Endometrium (tissue), 2 donors: ENCODE measurements around the gene SATB1.
"Not testable (repeated sequence)": the region's sequence is repeated elsewhere in the genome, so short reads cannot be mapped to it uniquely, and the experiment has no call there.

Experiments used
- FAIRE-seq: peaks from 2 replicates; lab custom pipeline; 2012; peaks lifted over from hg19 to GRCh38; lab: Jason Lieb, UNC
- donor health status: control.
- donor health status: control.

The SATB1 gene

DNA sequence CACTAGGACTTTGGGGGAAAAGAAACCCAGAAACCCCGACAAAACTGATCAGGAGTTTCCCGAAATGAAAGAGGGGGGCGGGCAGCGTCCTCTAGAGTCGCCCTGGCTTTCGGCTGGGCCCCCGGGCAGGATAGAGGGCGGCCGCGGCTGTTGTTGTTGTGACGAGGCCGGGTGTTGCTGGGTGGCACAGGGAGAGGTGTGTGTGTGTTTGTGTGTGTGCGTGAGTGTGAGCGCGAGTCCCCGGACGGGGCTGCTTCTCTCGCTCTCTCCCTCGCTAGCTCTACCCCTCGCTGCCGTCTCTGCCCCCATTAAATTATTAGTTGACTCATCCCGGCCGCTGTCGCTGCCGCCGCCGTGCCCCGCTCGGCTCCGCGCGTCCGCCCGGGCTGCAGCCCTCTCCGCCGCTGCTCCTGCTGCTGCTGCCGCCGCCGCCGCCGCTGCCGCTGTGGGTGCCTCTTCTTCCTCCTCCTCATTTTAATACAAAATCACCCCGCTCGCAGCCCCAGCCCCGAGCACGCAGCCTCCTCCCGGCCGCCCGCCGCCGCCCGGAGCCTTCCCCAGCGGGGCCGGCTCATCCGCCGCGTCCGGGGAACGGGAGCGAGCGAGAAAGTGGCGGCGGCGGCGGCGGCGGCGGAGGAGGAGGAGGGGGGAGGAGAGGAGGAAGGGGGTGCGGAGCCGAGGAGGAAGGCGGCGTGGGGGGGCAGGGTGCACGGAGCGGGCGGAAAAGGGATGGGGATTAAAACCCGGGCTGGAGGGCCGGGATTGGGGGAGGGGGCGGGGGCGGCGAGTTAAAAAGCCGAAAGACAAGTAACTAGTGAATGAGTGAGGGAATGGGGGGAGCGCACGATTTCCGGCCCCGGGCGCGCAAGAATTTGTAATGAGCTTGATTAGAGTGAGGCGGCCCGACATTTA lies at the start of gene SATB1:
TSS of gene SATB1 (minus strand) at position 611 of the 912 bp plus-strand sequence. CDS start 4,372 bp downstream, outside the sequence.
- no peak for FAIRE-seq

DNA sequence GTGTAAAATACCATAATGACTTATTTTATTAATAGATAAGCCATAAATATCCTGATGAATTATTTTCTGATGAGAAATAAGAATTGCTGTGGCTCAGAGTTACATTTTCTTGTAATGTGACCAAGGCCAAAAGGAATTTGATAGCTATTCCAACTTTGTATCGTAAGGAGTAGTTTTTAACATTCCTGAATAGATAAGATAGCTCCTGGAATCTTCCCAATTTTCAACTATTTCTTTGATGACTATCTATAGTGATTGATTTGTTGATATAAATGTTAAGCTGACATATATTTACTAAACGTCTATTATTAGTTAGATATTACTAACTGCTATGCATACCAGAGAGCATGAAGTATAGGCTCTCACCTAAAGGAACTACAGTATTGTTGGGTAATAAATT lies 49.1 kb upstream of the SATB1 start:
- no peak for FAIRE-seq

DNA sequence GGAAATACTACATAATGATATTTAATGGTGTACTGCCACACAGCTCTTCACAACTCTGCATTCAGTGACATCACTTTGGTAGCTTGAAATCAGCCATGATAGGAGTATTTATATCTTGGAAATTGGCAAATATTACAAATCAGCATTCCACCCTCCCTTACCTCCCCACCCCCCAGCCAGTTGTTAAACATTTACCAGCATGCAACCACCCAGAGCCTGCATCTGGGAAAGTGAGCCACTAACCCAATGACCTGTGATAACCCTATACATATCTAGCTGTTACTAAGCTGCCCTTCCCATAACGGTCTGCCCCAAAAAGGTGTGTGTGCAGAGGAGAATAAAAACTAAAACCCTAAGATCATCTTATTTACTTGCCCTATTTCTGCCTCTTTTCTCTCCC lies 44.6 kb upstream of the SATB1 start:
- FAIRE-seq: no peak

DNA sequence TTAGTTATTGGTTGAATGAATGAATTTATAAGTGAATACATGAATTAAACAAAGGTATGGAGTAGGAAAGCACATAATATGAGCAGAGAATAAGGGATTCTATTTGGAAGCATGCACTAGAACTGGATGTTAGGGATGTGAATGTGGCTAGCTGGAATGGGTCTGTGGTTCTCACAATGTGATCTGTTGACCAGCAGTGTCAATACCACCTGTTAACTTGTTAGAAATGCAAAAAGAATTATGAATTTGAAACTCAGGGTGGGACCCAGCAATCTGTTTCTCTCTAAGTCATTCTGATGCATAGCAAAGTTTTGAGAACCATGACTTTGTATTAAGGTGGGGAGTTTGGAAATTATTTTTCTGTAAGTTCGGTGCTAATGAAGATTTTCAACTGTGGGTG lies 41.0 kb upstream of the SATB1 start:
- FAIRE-seq: no peak

DNA sequence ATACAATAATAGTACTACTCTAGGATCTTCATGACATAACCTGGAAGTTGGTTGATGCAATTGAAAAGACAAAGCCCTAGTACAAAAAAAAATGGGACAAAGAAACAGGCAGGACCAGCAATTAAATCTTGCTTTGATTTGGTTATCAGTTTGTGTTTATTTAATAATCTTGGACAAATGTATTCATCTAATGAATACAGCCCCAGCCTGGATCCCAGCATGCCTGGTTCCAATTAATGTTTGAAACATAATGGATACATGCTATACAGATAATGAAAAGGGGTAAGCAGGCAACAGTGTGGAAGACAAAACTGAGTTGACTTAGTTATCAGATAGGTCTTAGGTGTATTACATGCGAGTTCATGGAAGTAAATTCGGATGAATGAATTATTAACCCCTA lies 29.6 kb upstream of the SATB1 start:
- FAIRE-seq: no peak

DNA sequence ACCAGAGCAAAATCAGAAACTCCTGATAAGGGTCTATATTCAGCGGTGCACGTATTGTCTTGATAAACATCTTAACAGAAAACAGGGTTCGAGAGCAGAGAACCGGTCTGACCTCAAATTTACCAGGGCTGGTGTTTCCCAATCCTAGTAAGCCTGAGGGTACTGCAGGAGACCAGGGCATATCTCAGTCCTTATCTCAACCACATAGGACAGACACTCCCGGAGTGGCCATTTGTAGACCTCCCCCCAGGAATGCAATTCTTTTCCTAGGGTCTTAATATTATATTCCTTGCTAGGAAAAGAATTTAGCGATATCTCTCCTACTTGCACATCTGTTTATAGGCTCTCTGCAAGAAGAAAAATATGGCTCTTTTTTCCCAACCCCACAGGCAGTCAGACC lies 24.5 kb upstream of the SATB1 start:
- FAIRE-seq: not testable (repeated sequence)

DNA sequence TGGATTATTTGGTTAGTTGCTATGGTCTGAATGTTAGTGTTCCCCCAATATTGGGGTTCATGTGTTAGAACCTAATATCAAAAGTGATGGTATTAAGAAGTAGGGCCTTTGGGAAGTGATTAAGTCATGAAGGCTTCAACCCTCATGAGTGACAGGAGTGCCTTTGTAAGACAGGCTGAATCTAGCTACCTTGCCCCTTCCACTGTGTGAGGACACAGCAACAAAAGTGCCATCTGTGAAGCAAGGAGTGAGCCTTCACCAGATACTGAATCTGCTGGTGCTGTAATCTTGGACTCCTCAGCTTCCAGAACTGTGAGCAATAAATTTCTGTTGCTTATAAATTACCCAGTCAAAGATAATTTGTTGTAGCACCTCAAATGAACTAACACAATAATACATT lies 22.6 kb upstream of the SATB1 start:
- FAIRE-seq: no peak

DNA sequence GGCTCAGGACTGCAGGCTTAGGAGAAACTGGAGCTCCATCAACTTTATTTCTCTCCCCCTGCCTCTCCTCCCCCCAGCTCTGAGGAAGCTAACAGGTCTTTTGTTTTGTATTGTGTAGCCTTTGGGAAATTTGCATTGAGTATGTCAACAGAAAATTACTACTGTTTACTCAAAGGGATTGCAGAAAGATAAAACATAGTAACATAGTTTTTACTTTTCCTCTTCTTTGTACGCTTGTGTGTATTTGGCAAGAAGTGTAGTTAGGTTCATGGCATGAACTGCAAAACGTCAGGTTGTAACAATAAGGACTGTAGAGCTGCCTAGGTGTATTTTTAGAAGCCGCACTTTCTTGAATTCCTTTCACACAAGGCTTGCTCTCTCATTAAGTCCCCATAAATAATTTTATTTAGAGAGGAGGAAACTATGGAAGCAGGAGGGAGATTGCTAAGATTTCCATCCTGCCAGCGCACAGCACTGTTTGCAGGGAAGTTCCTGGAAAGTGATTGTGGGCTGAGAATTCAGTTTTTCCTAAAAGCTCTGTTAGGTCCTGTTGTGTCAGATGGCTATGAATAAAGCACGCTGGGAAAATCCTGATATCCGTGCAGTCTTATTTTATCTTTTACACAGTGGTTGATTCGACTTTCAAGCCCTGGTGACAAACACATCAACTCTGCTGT lies 21.1 kb upstream of the SATB1 start:
- FAIRE-seq: no peak

DNA sequence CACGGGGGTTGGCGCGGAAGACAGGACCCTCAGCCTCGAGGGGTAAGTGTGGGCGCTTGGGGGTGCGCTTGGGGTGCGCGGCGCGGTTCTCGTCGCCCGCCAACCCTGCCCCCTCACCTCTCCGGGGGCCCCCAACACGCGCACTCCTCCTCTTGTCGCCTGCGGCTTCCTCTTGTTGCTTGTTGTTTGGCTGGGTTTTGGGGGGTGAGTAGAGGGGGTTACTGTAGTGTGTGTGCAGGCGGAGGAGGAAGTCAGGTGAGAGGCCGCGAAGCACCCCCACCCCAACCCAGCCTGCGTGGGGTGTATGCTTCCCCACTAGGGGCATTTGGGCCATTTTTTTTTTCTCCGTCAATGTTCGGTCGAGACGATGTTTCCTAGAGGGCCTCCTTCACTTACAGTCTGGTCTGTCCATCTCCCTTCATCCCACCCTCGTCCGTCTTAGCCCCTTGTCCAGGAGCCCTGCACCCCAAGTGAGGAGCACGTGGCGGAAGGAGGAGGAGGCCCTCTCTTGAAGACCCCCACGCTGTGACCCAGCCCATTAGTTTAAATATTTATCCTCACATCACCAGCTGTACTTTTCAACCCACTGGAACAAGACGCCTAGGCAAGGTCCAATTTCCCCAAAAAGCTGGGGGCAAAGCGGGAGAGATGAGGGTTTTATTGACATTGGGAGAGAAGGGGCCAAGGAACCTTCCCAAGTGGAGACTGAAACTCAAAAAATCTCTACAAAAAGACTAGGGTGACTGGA lies 20.4 kb upstream of the SATB1 start:
- FAIRE-seq: no peak

DNA sequence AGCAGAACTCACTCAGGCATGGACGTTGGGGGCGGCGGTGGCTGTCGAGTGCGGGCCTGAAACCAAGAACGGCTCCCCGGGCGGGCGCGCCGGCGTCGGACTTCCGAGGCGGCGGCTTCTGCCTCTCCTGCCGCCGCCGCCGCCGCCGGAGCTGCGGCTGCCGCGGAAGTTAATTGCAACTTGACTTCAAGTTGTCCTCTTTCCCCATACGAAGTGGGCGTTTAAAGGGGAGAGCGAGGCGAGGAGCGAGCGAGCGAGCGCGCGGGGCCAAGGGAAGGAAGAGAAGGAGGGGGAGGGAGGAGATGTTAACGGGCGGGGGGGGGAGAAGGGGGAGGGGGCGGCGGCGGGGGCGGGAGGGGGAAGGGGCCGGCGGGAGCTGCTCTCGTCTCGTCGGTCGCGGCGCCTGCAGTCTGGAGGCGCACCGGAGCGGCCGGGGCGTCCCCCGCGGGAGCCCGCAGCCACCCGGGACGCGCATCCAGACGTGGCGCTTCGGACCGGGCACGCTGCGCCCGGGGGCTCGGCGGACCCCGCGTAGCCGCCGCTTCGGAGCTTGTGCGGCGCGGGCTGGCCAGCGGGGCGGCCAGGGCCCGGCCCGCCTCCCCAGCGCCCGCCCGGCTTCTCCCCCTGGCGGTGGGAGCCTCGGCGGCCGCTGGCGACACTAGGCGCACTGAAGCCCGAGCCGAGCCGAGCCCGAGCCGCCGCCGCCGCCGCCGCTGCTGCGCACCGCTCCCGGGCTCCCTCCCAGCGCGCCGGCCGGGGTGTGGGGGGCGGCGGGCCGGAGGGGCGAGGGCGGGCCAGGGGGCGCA lies 19.7 kb upstream of the SATB1 start:
- FAIRE-seq: no peak

DNA sequence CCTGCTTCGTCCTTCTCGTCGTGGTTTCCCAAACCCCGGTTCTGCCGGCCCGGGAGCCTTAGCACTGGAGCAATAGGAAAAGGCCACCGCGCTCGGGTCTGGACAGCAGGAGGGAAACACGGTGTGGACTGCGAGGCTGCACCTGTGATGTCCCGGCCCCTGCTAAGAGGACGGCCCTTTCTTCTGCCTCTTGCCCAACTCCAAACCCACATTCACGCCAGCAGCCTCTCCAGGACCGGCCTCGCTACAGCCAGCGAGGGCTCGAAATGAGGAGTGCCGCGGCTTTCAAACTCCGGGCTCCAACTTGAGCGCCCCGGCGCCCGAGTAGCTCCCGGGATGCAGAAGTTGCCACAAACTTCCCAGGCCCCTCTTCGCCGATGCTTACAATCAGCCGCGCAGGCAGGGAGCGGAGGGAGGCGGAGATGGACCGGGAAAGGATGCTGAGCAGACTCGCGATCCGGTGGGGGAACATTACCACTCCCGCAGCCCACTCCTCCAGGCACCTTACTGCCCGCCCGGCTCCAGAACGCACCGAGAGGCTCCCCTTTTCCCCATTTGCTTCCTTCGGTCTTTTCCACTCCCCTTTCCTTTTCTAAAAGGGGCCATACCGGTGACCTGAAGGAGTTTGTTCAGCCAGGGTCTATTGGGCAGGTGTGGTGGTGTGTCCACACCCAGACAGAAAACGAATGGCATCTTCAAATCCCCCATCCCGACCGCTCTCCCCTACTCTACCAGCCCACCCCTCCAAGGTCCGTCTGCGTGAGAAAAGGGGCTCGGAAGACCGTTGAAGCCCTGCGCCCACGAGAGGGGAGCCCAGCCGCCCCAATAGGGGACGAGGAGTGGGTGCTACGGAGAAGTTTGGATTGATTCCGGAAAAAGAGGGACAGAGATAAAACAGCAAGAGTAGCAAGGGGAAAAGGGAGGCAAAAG lies 18.8 kb upstream of the SATB1 start:
- FAIRE-seq: no peak

DNA sequence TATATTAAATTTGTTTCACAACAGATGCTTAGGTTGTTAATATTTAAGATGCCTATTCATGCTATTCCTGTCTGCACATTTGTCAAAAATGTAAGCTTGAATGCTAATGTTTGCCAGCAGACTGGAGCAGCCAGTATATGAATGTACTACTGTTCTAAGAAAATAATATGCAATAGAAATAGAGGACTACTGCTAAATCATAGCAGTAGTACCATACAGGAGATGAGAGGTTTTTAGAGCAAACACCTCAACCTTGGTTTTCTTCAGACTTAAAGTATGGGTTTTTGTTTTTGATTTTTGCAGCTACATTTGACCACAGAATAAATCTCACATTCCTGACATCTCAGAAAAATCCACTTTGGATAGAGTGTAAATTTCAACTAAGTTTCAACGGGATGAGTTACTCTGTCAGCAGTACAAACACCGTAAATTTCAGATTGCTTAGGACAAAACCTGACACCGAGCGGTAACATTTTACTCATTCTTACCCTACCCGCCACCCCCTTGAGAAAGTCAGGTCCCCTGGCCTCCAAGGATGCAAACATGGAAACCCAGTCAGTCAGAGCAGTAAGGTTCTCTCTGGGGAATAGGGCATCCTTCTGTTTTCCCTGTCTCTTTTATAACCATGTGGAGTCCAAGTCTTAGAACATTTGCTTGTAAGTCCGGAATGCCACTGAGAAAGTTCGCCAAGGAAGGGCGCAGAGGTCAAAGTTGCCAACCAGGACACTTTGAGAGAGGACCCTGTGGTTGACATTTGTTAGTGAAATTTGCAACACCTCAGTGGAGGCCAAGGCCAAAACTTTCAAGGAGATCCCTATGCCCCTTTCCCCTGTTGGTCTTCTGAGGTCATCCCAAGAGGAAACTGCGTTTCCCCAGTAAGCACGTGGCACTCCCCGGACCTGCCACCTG lies 17.9 kb upstream of the SATB1 start:
- FAIRE-seq: no peak

DNA sequence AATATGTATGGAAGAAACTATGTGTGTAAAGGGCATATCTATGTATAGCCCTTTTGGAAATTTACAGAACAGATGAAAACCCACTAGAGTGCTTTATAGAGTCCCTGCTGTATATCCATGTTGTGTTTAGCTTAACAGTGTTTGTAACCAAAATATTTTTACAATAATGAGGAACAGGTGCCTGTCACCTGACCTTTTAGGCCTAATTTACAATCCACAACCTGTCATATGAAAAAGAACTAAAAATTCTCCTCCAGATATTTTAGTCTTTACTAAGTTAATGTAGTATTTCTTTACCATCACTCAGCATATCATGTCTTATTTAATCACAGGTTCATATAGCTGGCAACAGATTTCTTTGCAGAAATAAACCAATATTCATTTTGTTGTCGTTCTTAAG lies 16.4 kb upstream of the SATB1 start:
- no peak for FAIRE-seq

DNA sequence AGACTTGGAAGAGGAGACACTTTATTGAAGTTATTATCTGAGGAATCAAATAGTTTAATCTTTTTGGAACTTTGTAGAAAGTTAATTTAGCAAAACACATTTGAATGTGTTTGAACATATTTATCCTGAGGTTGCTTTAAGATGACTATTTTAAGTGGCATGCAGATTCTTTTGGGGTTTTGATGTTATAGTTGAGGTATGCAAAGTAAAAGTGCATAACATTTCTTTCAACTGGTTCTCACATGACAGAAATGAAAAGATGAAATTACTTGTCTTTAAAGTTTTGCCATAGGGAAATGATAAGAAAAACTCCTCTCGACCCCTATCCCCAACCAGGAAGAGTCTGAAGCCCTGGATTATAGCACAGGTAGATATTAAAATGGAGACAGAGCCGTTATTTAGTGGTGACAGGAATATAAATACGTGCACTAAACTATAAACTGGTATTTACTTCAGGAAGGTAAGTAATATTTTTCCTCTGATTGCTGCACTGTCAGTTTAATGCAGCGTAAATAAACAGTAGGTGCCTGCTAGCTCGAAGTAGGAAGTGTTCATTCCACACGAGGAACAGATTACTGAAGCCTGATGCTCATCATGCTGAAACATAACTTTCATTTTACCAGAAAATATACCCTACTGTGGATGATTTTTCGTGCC lies 15.1 kb upstream of the SATB1 start:
- FAIRE-seq: no peak

DNA sequence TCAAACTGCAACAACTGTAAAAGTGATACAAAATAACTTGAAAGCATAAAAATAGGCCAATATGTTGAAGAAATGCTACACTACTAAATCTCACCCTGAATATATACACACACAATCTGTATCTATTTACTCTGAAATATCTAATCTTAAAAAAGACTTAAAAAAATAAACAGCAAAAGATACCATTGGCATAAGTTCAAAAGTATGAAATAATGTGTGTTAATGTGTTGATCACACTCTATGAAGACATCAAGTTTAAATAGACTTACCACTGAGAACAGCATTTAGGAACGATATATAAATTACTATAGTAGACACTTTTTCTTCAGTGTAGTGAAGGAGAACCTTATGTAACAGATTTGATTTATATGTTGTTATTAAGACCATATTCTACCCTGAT lies 14.1 kb upstream of the SATB1 start:
- no peak for FAIRE-seq

DNA sequence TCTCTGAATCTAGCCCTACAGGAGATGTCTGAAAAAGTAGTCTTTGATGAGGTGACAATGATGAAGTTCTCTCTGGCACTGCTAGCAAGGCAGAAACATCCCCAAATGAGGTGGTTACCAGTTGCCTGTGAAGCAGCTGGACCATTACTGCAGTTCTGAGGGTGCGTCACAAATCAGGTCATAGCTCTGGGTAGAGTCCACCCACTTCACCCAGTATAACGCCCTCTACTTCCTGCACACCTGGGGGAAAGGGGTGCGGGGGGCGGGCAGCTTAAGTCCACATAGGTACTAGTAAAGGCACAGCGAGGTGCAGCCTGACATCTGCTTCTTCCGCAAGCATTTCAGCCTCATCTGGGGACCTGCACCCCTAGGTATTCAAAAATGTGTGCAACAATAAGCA lies 13.4 kb upstream of the SATB1 start:
- FAIRE-seq: no peak

DNA sequence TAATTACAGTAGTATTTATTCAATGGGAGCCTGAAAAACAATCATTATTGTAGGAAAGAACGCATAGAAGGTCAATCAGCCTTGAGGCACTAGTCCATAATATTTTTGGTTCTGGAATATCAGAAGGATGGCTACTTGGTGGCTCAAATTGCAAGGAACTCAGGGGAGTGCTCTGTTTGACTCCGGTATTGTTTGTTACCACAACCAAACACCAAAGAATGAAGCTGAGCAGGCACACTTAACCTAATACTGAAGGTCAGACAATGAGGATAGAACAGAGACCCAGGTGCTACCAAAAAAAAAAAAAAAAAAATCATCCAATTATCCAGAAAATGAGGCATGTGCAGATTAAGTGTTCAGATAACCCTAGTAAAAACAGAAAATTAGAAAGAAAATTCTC lies 11.1 kb upstream of the SATB1 start:
- no peak for FAIRE-seq

DNA sequence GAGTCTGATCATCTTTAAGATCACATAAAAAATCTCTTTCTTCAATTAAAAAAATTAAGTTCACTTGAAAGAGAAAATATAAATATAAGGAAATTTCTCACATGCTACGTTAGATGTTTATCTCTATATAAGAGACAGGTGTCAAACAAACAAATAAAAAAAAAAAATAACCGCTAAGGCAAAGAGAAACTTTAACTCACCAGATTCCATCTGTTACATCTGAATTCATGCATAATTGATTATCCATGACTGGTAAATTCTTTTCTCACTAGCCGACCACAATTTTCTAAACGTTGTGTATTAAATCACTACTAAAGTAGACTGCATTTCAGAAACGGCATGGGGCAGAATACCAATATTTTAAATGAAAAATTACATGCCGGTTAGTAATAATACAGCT lies 9.6 kb upstream of the SATB1 start:
- FAIRE-seq: no peak

DNA sequence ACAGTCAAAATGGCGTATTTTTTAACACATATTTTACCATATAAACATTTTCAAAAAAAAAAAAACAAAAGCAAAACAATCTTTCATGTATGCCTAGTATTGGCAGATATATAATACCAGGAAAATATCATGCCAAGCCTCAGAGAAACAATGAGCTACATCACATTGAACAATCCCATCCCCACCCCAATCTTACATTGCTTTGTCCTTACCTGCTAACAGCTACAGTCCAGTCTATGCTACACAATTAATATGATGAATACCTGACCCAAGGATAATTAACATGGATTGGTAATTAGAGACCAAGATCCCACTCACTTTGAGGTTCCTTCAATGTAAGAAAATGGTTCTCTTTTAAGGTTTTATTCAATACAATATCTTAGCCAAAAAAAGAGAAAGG lies 7.6 kb upstream of the SATB1 start:
- FAIRE-seq: no peak
